Left ventricle myocardium inferior (tissue), 1 donor: ENCODE data around the gene RAB6B. TPM values are rescaled to one million over a fixed set of nuclear protein-coding genes. Genes with fewer than 3 reads are reported as not detected.

Source experiments
- DNase-seq: peaks from one replicate; pipeline ENCODE4 v3.0.0-alpha.2; 2020
- H3K27ac ChIP-seq: fragments of 200-600 bp; replicated peaks from 2 replicates; pipeline ENCODE4 v1.8.0; 2021
- H3K27me3 ChIP-seq: fragments of 200-600 bp; 2 replicates; pipeline ENCODE4 v1.8.0; 2021; ENCODE audit warnings: low read depth
- H3K36me3 ChIP-seq: fragments of 200-600 bp; 2 replicates; pipeline ENCODE4 v1.8.0; 2021
- H3K4me1 ChIP-seq: fragments of 200-600 bp; 2 replicates; pipeline ENCODE4 v1.8.0; 2021
- H3K4me3 ChIP-seq: fragments of 200-600 bp; 2 replicates; pipeline ENCODE4 v1.8.0; 2021; ENCODE audit warnings: mild to moderate bottlenecking, moderate library complexity
- H3K9me3 ChIP-seq: fragments of 200-600 bp; replicated peaks from 2 replicates; pipeline ENCODE4 v1.8.0; 2021
- intact Hi-C: fragments of 100-400 bp; cut with micrococcal nuclease; formaldehyde crosslinking; loops from one replicate; pipeline ENCODE4 v1.11.0; 2022
- total RNA-seq: library from RNA; stranded (reverse); fragmentation: NEBNext Ultra II Directional; extraction: Animal tissue kit (Norgen Biotek cat#: 25700); gene quantifications from one replicate; pipeline ENCODE4 v1.2.1, GENCODE V29; 2021
- TF ChIP-seq, protein P1 (sequence below): fragments of 200-600 bp; IDR thresholded peaks from 2 replicates; pipeline ENCODE4 v1.8.0; 2021; ENCODE audit warnings: antibody characterized with exemption, mild to moderate bottlenecking, borderline replicate concordance
- donor health status: DM: no; HTN: yes; CAD: no; lungs with severe emphysema.

The RAB6B gene
- total RNA-seq, 1 donor from 2014 or later, result 59.1 TPM

DNA sequence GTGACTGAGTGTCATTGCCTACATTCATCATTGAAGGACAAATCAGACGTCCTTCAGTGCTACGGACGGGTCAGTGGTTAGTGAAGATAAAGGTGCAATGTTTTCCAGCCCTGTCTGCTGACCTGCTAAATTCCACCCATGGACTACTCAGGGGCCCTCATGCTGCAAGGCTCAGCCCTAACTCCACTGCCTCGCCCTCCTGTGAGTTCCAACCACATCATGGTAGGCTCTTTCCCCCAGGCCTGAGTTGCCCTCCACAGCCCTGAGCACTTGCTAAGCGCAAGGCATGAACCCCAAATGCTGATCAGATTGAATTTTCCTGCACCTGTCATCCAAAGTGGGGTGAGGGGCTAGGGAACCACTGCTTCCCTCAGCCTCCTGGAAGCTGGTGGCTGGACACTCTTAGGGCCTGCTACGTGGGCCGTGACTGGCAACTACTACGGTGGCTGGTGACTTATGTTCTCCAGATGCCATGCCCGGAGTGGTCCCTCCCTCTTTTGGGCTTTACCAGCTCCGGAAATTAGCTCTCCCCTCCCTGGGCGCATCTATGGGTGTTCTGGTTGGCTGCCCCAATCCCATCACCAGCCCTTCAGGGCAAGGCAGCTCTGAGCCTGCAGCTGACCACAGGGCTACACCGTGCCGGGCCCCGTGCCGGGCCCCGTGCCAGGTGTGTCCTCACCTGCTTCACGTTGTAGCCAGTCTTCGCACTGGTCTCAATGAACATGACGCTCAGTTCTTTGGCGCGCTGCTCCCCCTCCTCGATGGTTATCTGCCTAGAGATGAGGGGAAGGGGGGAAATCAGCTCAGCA is 58.0 kb downstream of the RAB6B start:
- intact Hi-C loops, result no loop called here
- peaks cover 50% of the 10 kb centered on the region for H3K36me3 ChIP-seq
- H3K4me1 ChIP-seq, result no peaks in the 10 kb centered on the region
- TF ChIP-seq, protein P1, sequence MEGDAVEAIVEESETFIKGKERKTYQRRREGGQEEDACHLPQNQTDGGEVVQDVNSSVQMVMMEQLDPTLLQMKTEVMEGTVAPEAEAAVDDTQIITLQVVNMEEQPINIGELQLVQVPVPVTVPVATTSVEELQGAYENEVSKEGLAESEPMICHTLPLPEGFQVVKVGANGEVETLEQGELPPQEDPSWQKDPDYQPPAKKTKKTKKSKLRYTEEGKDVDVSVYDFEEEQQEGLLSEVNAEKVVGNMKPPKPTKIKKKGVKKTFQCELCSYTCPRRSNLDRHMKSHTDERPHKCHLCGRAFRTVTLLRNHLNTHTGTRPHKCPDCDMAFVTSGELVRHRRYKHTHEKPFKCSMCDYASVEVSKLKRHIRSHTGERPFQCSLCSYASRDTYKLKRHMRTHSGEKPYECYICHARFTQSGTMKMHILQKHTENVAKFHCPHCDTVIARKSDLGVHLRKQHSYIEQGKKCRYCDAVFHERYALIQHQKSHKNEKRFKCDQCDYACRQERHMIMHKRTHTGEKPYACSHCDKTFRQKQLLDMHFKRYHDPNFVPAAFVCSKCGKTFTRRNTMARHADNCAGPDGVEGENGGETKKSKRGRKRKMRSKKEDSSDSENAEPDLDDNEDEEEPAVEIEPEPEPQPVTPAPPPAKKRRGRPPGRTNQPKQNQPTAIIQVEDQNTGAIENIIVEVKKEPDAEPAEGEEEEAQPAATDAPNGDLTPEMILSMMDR, result no peak
- H3K27me3 ChIP-seq, result no peaks in the 10 kb centered on the region
- H3K9me3 ChIP-seq, result no peaks in the 10 kb centered on the region
- H3K4me3 ChIP-seq, result no peak overlapping the region
- no peak for DNase-seq
- H3K27ac ChIP-seq, result no peak overlapping the region

DNA sequence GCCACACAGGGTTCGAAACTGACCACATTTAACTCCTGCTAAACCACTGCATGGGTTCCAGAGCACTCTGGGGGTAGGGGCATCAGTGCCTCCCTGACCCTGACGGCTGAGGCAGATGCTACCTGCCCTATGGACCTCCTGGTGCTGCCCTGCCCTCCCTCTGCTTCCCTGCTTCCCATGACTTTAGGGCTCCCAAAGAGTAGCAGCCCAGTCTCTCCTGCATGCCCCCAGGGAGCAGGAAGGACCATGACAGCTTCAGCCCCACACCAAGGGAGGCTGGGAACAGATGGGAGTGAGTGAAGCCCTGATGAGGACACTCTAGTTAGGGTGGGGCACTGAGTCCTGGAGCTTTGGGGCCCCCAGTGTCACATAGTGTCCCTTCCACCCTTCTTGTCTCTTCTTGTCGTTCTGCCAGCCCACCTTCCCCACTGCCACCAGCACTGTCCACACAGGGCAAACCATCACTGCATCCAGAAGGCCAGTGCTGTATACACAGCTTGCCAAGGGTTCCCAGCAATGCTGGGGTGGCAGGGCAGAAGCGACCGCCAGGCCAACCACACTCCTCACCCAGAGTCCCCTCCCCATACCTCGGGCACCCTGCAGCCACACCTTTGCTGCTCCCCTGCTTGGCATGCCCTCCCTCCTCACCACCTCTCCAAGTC is 59.1 kb downstream of the RAB6B start:
- H3K36me3 ChIP-seq, result peaks cover 52% of the 10 kb centered on the region
- no peak for DNase-seq
- no peak overlapping the region for H3K27ac ChIP-seq
- no peaks in the 10 kb centered on the region for H3K27me3 ChIP-seq
- intact Hi-C loops, result no loop called here
- H3K4me1 ChIP-seq, result no peaks in the 10 kb centered on the region
- no peaks in the 10 kb centered on the region for H3K9me3 ChIP-seq
- H3K4me3 ChIP-seq, result no peak overlapping the region
- TF ChIP-seq, protein P1, result no peak

DNA sequence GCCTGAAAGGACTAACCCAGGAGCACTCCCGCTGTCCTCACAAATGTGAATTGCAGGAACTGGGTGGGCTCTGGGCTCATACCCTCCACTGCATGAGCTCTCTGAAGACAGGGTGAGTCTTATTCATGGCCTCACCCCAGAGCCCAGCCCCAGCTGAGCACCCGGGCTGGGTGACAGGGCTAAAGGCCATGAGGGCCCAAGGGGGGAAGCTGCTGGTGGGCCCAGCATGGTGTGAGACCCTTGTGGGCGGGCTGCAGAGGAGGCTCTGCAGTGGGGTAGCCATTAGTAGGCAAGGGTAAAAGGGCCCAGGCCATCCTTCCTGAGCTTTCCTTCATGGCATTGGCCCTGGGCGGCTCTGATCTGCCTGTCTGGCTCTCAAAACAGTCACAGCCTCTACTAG is 59.7 kb downstream of the RAB6B start:
- TF ChIP-seq, protein P1, result no peak
- H3K4me3 ChIP-seq, result no peak overlapping the region
- no peaks in the 10 kb centered on the region for H3K4me1 ChIP-seq
- H3K27ac ChIP-seq, result no peak overlapping the region
- no peaks in the 10 kb centered on the region for H3K27me3 ChIP-seq
- no peak for DNase-seq
- intact Hi-C loops, result no loop called here
- no peaks in the 10 kb centered on the region for H3K9me3 ChIP-seq
- peaks cover 52% of the 10 kb centered on the region for H3K36me3 ChIP-seq

DNA sequence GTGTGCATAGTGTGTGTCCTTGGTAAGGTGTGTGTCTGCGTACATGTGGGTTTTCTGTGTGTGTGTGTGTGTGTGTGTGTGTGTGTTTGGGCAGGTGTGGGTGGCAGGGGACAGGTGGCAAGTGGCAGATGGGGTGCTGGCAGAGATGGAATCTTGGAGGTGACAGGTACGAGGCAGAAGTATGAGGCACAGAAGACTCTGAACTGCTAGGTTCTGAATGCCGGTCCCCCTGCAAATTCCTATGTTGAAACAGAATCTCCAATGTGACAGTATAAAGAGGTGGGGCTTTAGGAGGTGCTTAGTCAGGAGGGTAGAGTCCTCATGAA is 60.3 kb downstream of the RAB6B start:
- Histone ChIP-seq H3K27me3 (no peaks in the 10 kb centered on the region), H3K27ac (no peak overlapping the region), H3K36me3 (peaks cover 52% of the 10 kb centered on the region), H3K4me1 (peaks cover 4% of the 10 kb centered on the region), H3K4me3 (no peak overlapping the region), H3K9me3 (no peaks in the 10 kb centered on the region)
- no peak for DNase-seq
- intact Hi-C loops, result no loop called here
- TF ChIP-seq, protein P1, result no peak

DNA sequence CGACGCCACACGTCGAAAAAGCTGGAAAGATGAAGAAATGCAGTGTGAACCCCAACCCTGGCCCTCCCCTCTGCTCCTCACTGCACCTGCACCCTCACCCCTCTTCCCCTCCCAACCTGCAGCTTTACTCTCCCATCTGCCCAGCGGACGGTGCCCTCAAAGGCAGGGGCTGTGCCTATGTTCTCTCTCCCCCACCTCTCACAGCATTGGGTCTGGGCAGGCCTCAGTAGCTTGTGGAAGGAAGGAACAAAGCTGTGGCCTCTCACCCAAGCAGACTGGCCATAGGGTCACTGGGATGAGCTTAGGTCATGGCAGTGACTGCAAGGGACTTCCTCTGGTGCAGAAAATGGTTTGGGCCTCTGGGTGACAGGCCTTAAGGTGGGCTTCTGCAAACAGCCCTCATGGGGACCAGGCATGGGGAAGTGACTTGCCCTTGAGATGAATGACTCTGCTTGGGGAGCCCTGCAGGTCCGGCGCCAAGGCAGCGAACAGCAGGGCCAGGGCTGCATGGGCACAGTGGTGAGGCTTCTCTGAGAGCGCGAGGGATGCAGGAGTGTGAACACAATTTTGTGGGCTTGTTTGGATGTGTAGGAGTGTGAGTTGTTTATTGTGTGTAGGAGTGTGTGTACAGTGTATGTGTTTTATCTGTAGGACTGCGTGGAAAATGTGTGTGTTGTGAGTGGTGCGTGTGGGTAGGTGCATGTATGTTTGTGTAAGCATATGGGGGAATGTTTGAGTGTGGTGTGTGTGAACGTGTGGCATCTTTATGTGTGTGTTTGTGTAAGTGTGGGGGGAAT is 60.9 kb downstream of the RAB6B start:
- peaks cover 52% of the 10 kb centered on the region for H3K36me3 ChIP-seq
- intact Hi-C loops, result no loop called here
- no peak for DNase-seq

More for the DNA sequence above, 60.9 kb downstream of the RAB6B start:
- TF ChIP-seq, protein P1, result no peak
- H3K27me3 ChIP-seq, result no peaks in the 10 kb centered on the region
- H3K9me3 ChIP-seq, result no peaks in the 10 kb centered on the region
- peaks cover 10% of the 10 kb centered on the region for H3K4me1 ChIP-seq
- no peak overlapping the region for H3K27ac ChIP-seq
- H3K4me3 ChIP-seq, result no peak overlapping the region
